Kidney (tissue), 14 donors: ENCODE results near the gene RND1. TPM values are rescaled to one million over a fixed set of nuclear protein-coding genes. Genes with fewer than 3 reads are reported as not detected.
A peak's percentile ranks its signal among the peaks of the same experiment; 100 is the strongest.

Experiments used
- DNase-seq, 5 donors: peaks; one replicate each; pipeline ENCODE4 v3.0.0-alpha.2; 2013 to 2020
- FAIRE-seq: peaks from 2 replicates; lab custom pipeline; 2012; peaks lifted over from hg19 to GRCh38; lab: Jason Lieb, UNC
- H3K27ac ChIP-seq, 2 donors: one replicate each; pipeline ENCODE4 v1.7.0; 2013; ENCODE audit warnings: low read depth in 2 of 2, low read length in 2 of 2, inconsistent platforms in 1 of 2
- H3K27me3 ChIP-seq: one replicate; pipeline ENCODE4 v1.7.1; 2013; ENCODE audit warnings: low read length, inconsistent platforms; ENCODE audit not compliant: control insufficient read depth, insufficient read depth
- H3K36me3 ChIP-seq, 3 donors: one replicate each; pipeline versions ENCODE4 v1.7.0 to v1.7.1; 2013; ENCODE audit warnings: low read length in 3 of 3, control low read depth in 1 of 3, inconsistent platforms in 1 of 3; ENCODE audit not compliant: insufficient read depth in 3 of 3, control insufficient read depth in 2 of 3
- H3K4me1 ChIP-seq, 3 donors: one replicate each; pipeline versions ENCODE4 v1.7.0 to v1.7.1; 2013; ENCODE audit warnings: low read length in 3 of 3, inconsistent platforms in 1 of 3, low read depth in 1 of 3; ENCODE audit not compliant: control insufficient read depth in 2 of 3, insufficient read depth in 2 of 3
- H3K4me3 ChIP-seq, 3 donors: one replicate each; pipeline versions ENCODE4 v1.7.0 to v1.8.1; 2013; ENCODE audit warnings: low read length in 3 of 3, control low read depth in 1 of 3, inconsistent platforms in 1 of 3
- H3K9ac ChIP-seq, 3 donors: one replicate each; pipeline versions ENCODE4 v1.7.0 to v1.7.1; 2013; ENCODE audit warnings: low read length in 3 of 3, control low read depth in 1 of 3, inconsistent platforms in 1 of 3
- H3K9me3 ChIP-seq, 3 donors: one replicate each; pipeline versions ENCODE4 v1.7.0 to v1.7.1; 2013; ENCODE audit warnings: low read length in 3 of 3, control low read depth in 1 of 3, inconsistent platforms in 1 of 3; ENCODE audit not compliant: control insufficient read depth in 2 of 3, insufficient read depth in 1 of 3
- intact Hi-C: fragments of 100-400 bp; cut with DNase I; formaldehyde crosslinking; loops from one replicate; pipeline ENCODE4 v1.11.1; 2022
- polyA plus RNA-seq: library from polyadenylated mRNA; stranded (reverse); fragments of 350-450 nt; fragmentation: Illumina TruSeq; extraction: RNeasy Lipid Tissue Mini Kit (QIAGEN cat#74804); gene quantifications from one replicate; pipeline ENCODE4 v1.2.3, GENCODE V29; 2014; ENCODE audit warnings: low read depth, low replicate concordance; ENCODE audit not compliant: insufficient read depth
- total RNA-seq: library from RNA; stranded (reverse); fragmentation: NEBNext Ultra II Directional; extraction: Animal tissue kit (Norgen Biotek cat#: 25700); gene quantifications from one replicate; pipeline ENCODE4 v1.2.1, GENCODE V29; 2021
- TF ChIP-seq, protein P1 (sequence below): IDR thresholded peaks from 3 replicates; pipeline ENCODE4 v1.5.1; 2012; ENCODE audit warnings: mild to moderate bottlenecking, moderate library complexity, borderline replicate concordance; ENCODE audit not compliant: insufficient read depth; ENCODE audit errors: extremely low read depth
- donor health status: control.
- donor health status: control.
- donor health status: control.
- donor health status: control.
- donor health status: control.
- donor health status: DM: yes; HTN: yes; CAD: no.
- donor health status: Normal renal cell carcinoma (clear cell type).

The RND1 gene
- total and polyA plus RNA-seq, 2 donors from 2014 or later = 1.0 to 2.2 TPM

GRCh38 chr12:48899651-48900050 lies 34.0 kb upstream of the RND1 start:
- Histone ChIP-seq H3K27ac (no peak overlapping the region), H3K36me3 (no peaks in the 10 kb centered on the region), H3K4me3 (no peak overlapping the region), H3K9me3 (no peaks in the 10 kb centered on the region), H3K4me1 (peaks cover 0 to 5% (median 0%) of the 10 kb centered on the region in 3 donors), H3K9ac (no peak overlapping the region), H3K27me3 (no peaks in the 10 kb centered on the region)
- FAIRE-seq = no peak
- TF ChIP-seq, protein P1, sequence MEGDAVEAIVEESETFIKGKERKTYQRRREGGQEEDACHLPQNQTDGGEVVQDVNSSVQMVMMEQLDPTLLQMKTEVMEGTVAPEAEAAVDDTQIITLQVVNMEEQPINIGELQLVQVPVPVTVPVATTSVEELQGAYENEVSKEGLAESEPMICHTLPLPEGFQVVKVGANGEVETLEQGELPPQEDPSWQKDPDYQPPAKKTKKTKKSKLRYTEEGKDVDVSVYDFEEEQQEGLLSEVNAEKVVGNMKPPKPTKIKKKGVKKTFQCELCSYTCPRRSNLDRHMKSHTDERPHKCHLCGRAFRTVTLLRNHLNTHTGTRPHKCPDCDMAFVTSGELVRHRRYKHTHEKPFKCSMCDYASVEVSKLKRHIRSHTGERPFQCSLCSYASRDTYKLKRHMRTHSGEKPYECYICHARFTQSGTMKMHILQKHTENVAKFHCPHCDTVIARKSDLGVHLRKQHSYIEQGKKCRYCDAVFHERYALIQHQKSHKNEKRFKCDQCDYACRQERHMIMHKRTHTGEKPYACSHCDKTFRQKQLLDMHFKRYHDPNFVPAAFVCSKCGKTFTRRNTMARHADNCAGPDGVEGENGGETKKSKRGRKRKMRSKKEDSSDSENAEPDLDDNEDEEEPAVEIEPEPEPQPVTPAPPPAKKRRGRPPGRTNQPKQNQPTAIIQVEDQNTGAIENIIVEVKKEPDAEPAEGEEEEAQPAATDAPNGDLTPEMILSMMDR = no peak
- intact Hi-C loops = no loop called here
- no peak for DNase-seq

DNA sequence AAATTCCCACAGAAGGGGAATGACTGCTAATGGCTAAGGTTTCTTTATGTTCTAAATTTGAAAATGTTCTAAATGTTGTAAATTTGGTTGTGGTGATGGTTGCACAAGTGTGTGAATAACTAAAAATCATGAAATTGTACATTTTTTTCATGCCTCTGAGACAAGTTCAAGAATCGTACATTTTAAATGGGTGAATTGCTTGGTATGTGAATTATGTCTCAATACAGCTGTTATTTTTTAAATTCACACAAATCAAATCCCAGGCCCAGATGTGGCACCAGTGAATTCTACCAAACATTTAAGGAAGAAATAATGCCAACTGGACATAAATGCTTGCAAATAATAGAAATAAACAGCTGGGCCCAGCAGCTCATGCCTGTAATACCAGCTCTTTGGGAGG lies 28.6 kb upstream of the RND1 start:
- no peak for FAIRE-seq
- no peaks in the 10 kb centered on the region for H3K36me3 ChIP-seq
- H3K4me3 ChIP-seq = no peak overlapping the region
- TF ChIP-seq, protein P1 = no peak
- DNase-seq = no peak
- H3K27ac ChIP-seq = no peak overlapping the region
- intact Hi-C loops = no loop called here
- H3K4me1 ChIP-seq = peaks cover 0 to 2% (median 0%) of the 10 kb centered on the region in 3 donors
- no peaks in the 10 kb centered on the region for H3K27me3 ChIP-seq
- H3K9ac ChIP-seq = no peak overlapping the region
- no peaks in the 10 kb centered on the region for H3K9me3 ChIP-seq

DNA sequence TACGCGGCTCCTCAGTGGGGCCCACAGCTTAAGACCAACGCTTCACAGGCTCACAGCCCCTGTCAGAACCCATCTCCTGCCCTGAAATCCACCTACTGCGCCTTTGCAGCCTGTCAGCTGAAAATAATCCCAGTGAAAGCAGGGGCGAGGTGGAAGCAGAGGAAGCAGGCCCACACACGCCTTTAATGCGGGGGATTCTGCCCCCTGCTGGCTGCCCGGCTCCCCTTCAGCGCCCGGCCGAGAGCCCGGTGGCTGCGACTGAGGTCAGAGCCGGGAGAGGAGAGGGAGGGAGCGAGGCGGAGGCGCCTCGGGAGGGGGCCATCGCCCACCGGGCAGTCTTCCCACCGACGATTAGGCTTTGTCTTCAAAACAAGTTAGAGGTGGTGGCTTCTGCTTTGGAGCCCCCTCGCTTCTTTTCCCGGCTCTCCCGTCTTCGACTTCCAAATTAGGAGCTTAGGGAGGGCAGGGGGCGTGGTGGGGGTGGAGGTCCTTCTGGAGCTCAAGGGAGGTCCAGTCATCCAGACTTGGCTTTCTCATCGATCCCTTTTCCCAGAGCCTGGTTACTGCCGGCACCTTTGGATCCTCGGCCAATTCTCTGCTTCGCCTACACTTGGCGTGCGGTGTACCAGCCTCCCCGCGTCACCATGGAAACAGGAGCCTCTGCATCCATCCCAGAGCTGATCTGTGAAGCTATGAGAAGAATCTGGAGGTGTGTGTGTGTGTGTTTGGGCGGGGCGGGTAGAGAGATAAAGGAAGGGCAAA lies 25.2 kb upstream of the RND1 start:
- DNase-seq (peak; percentile 87 to 92 (median 88)), FAIRE-seq (no peak)
- H3K4me1 ChIP-seq = peaks cover 0 to 2% (median 0%) of the 10 kb centered on the region in 3 donors
- H3K9ac ChIP-seq = peak overlapping the region in 2 of 3 donors; percentile 46 to 68
- peak overlapping the region in 1 of 3 donors; percentile 20 for H3K4me3 ChIP-seq
- intact Hi-C loops = no loop called here
- no peaks in the 10 kb centered on the region for H3K36me3 ChIP-seq
- no peaks in the 10 kb centered on the region for H3K27me3 ChIP-seq
- no peak overlapping the region for H3K27ac ChIP-seq
- TF ChIP-seq, protein P1 = peak; percentile 87
- H3K9me3 ChIP-seq = no peaks in the 10 kb centered on the region
